K562 (cell line): ENCODE results near the gene PREB. TPM values are rescaled to one million over a fixed set of nuclear protein-coding genes. Genes with fewer than 3 reads are reported as not detected.
A peak's percentile ranks its signal among the peaks of the same experiment; 100 is the strongest.

Experiments
- CBFB ChIP-seq: sonication (generic); formaldehyde crosslinking; IDR thresholded peaks from 2 replicates; pipeline ENCODE4 v1.4.0; 2020; ENCODE audit warnings: mild to moderate bottlenecking, missing genetic modification reagents
- CTBP1 ChIP-seq: fragments of 450-650 bp; IDR thresholded peaks from 2 replicates; pipeline ENCODE4 v1.6.1; 2016; ENCODE audit warnings: borderline replicate concordance
- FOXK1 ChIP-seq: sonication (generic); formaldehyde crosslinking; IDR thresholded peaks from 2 replicates; pipeline ENCODE4 v1.8.0; 2022; ENCODE audit warnings: missing genetic modification reagents, mild to moderate bottlenecking, borderline replicate concordance
- FOXO4 ChIP-seq: fragments of 450-650 bp; formaldehyde crosslinking; IDR thresholded peaks from 2 replicates; pipeline ENCODE4 v1.4.0; 2020; ENCODE audit warnings: mild to moderate bottlenecking, moderate library complexity
- KAT8 ChIP-seq: fragments of 450-650 bp; IDR thresholded peaks from 2 replicates; pipeline ENCODE4 v1.6.1; 2016; ENCODE audit warnings: low read depth, mild to moderate bottlenecking
- KDM4B ChIP-seq, 2 experiments: fragments of 450-650 bp in 1 of 2; sonication (generic) in 1 of 2; IDR thresholded peaks; 2 replicates each; pipeline ENCODE4 v1.6.1; 2016 to 2017; ENCODE audit warnings: borderline replicate concordance in 2 of 2, antibody characterized with exemption in 1 of 2, low read depth in 1 of 2, mild to moderate bottlenecking in 1 of 2
- NRF1 ChIP-seq, 2 experiments: fragments of 450-650 bp; IDR thresholded peaks in 1 of 2; conservative IDR thresholded peaks in 1 of 2; 2 replicates each; pipeline ENCODE4 v1.6.1; 2014; ENCODE audit warnings: mild to moderate bottlenecking in 2 of 2
- PCBP2 ChIP-seq: fragments of 200-400 bp; formaldehyde crosslinking; IDR thresholded peaks from 2 replicates; pipeline ENCODE4 v1.6.1; 2018; ENCODE audit warnings: low read length, low read depth, mild to moderate bottlenecking, moderate library complexity; ENCODE audit not compliant: poor library complexity, severe bottlenecking
- SMC3 ChIP-seq: conservative IDR thresholded peaks from 2 replicates; pipeline ENCODE4 v1.6.1; 2011; ENCODE audit warnings: low read depth, low read length, improper control_type of control experiment; ENCODE audit not compliant: insufficient read depth
- SUPT5H ChIP-seq: fragments of 450-650 bp; IDR thresholded peaks from 2 replicates; pipeline ENCODE4 v1.6.1; 2016
- TRIM28 ChIP-seq: fragments of 450-650 bp; IDR thresholded peaks from 2 replicates; pipeline ENCODE4 v1.6.1; 2017
- ZFP91 ChIP-seq: sonication (generic); formaldehyde crosslinking; IDR thresholded peaks from 2 replicates; pipeline ENCODE4 v1.8.0; 2022; ENCODE audit warnings: mild to moderate bottlenecking, missing genetic modification reagents
- ZNF197 ChIP-seq: fragments of 200-800 bp; sonication (Bioruptor generic); IDR thresholded peaks from 2 replicates; pipeline ENCODE4 v1.6.1; 2016; ENCODE audit warnings: low read depth, missing genetic modification characterization, missing compliant biosample characterization
- ZNF507 ChIP-seq: conservative IDR thresholded peaks from 2 replicates; pipeline ENCODE4 v1.6.1; 2017; ENCODE audit warnings: missing genetic modification characterization, missing compliant biosample characterization
- polyA plus RNA-seq, 8 experiments: library from polyadenylated mRNA; depleted of rRNA in 4 of 8; stranded (reverse) in 5 of 8; unstranded in 3 of 8; fragments of >200 nt; fragmentation: Nextera tagmentation in 2 of 8; fragmentation: Illumina TruSeq in 1 of 8; extraction: Ambion mirVana in 2 of 8; extraction: Trizol in 1 of 8; gene quantifications; 2 replicates each; pipeline versions ENCODE4 v1.2.1 to v1.2.3, GENCODE V29; 2011 to 2014; ENCODE audit warnings: inconsistent platforms in 1 of 8, missing spikeins in 1 of 8
- total RNA-seq, 7 experiments: library from RNA; depleted of rRNA in 6 of 7; stranded (reverse); fragments of >200 nt in 6 of 7; fragmentation: Illumina TruSeq in 2 of 7; extraction: Trizol in 2 of 7; gene quantifications; 2 replicates each; pipeline versions ENCODE4 v1.2.1 to v1.2.3, GENCODE V29; 2011 to 2021; ENCODE audit warnings: low replicate concordance in 1 of 7
- TF ChIP-seq, protein P1 (sequence below), 3 experiments: fragments of 200-800 bp in 1 of 3; fragments of 250-450 bp in 1 of 3; fragments of 450-650 bp in 1 of 3; sonication (Bioruptor Pico) in 1 of 3; sonication (Bioruptor generic) in 1 of 3; formaldehyde crosslinking in 1 of 3; IDR thresholded peaks; 2 replicates each; pipeline versions ENCODE4 v1.6.1 to v1.8.0; 2016 to 2022; ENCODE audit warnings: mild to moderate bottlenecking in 2 of 3, missing genetic modification characterization in 2 of 3, missing compliant biosample characterization in 1 of 3, moderate library complexity in 1 of 3

PREB gene
- total and polyA plus RNA-seq, 9 of the 15 experiments (the other 6 are each of a cell fraction or from before 2014, with no cell fraction given), result 35.1 to 84.2 (median 67.2) TPM

DNA sequence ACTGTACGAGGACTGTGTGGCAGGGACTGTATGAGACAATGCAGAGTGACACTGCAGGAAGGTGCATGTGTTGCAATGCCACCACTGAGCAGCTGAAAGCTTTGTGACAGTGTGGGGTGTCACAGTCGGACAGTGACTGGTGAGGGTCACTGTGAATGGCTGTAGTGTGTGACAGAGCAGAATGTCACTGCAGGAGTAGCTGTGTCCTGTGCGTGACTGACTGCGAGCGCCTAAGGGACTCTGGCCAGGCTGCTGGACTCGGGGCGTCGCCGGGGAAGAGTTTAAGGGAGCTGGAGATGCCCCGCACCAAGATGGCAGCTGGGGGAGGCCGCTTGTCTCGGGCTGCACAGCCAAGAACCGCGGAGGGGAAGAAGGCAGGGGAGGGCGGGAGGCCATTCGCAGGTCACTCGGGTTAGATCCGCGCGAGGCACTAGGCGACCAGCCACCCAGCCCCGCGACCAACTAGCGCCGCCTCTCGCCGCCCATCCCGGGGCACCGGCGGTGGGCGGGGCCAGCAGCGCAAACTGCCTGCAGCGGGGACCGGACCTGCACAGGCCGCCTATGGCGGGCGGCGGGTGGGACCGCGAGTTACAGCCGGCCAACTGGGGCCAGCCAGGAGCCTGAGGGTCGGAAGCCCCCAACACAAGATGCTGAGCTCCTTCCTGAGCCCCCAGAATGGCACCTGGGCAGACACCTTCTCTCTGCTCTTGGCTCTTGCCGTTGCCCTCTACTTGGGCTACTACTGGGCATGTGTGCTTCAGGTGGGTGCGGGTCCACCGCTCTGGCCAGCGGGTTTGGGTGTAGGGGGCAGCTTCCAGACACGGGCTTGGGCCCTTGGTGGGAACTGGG, 10.9 kb downstream of the PREB start, which contains the start of gene ABHD1 (continued):
- TF ChIP-seq SMC3 (no peak), PCBP2 (no peak), ZFP91 (CRISPR knock-in tag) (no peak), KDM4B (IDR thresholded peaks at IDR 0.05; ENCODE audit: borderline replicate concordance in 2 of 2, low read depth in 1 of 2) (no peak), ZNF507 (no peak), NRF1 (conservative IDR thresholded peaks at IDR 0.05 in 1 of 2, IDR thresholded peaks at IDR 0.05 in 1 of 2) (peak; percentile 72 to 76), FOXK1 (no peak), SUPT5H (peak; percentile 51), FOXO4 (CRISPR knock-in tag) (no peak), KAT8 (no peak), TRIM28 (no peak), CBFB (CRISPR knock-in tag) (no peak), CTBP1 (peak; percentile 57; the same call in 1 of the 2 replicates), ZNF197 (no peak)
- TF ChIP-seq, protein P1, sequence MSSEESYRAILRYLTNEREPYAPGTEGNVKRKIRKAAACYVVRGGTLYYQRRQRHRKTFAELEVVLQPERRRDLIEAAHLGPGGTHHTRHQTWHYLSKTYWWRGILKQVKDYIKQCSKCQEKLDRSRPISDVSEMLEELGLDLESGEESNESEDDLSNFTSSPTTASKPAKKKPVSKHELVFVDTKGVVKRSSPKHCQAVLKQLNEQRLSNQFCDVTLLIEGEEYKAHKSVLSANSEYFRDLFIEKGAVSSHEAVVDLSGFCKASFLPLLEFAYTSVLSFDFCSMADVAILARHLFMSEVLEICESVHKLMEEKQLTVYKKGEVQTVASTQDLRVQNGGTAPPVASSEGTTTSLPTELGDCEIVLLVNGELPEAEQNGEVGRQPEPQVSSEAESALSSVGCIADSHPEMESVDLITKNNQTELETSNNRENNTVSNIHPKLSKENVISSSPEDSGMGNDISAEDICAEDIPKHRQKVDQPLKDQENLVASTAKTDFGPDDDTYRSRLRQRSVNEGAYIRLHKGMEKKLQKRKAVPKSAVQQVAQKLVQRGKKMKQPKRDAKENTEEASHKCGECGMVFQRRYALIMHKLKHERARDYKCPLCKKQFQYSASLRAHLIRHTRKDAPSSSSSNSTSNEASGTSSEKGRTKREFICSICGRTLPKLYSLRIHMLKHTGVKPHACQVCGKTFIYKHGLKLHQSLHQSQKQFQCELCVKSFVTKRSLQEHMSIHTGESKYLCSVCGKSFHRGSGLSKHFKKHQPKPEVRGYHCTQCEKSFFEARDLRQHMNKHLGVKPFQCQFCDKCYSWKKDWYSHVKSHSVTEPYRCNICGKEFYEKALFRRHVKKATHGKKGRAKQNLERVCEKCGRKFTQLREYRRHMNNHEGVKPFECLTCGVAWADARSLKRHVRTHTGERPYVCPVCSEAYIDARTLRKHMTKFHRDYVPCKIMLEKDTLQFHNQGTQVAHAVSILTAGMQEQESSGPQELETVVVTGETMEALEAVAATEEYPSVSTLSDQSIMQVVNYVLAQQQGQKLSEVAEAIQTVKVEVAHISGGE (CRISPR knock-in tag; IDR thresholded peaks at IDR 0.05), result 0 out of 6 replicates have a peak, but pooled peaks of 1 of the 3 experiments have one; percentile 18
- TF ChIP-seq, all 486 proteins: peak for 33
